HG03039 (cell line): ENCODE data around the gene IER5L.

ENCODE experiments used
- ATAC-seq: cut with Tn5 transposase; IDR thresholded peaks from one replicate; pipeline ENCODE4 v1.9.1; 2021; ENCODE audit warnings: mild to moderate bottlenecking, moderate library complexity; ENCODE audit not compliant: unreplicated experiment

IER5L gene

DNA sequence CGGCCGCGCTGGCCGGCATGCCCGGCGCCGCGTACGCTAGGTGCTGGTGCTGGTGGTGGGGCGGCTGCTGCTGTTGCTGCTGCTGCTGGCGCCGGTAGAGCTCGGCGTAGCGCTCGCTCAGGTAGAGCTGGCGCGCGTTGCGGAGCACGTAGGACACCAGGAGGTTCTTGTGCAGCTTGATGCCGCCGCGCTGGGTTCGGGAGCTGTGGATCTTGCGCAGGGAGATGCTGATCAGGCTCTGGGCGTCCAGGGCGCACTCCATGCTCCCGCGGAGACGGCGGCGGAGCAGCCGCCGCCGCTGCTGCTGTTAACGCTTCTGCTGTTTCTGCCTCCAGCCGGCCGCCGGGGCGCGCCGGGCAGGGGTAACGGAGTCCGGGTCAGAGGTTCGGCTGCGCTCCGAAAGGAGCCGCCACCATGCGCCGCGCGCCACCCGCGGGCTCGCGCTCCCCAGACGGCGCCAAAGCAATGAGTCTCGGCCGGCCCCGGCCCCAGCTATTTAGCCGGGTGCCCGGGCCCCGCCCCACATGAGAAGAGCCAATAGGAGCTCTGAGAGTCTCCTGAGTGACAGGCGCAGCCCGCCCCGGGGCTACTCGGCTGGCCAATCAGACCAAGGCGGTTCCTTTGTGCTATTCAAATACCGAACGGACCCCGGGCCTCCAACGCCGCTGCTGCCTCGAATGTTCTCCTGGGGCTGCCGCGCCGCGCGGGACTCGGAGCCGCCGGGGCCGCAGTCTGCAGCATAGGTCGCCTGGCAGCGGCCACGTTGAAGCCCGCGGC, at the start of gene IER5L:
Gene IER5L, minus strand, starts transcription at position 471 of the 777 bp plus-strand sequence. Its CDS starts 209 bp downstream, at position 262.
- peak; percentile 75 for ATAC-seq

DNA sequence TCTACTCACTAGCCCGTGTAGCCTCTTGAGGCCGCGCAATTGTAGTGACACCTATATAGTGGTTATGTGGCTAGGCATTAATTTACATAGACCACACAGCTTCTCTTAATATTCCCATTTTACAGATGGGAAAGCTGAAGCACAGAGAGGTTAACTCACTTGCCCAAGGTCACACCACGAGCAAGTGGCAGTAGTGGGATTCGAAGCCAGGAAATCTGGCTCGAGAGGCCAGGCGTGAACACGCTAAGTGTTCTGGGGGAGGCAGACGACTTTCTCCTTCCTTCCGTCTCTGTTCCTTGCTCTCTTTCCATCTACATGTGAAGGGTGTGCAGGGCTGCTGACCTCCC, 49.8 kb upstream of the IER5L start:
- no peak for ATAC-seq

- no peak for ATAC-seq
Observed at GRCh38 chr9:129225815-129226214, 47.8 kb upstream of the IER5L start.

- no peak for ATAC-seq
Observed at GRCh38 chr9:129225490-129225778, 47.4 kb upstream of the IER5L start.

DNA sequence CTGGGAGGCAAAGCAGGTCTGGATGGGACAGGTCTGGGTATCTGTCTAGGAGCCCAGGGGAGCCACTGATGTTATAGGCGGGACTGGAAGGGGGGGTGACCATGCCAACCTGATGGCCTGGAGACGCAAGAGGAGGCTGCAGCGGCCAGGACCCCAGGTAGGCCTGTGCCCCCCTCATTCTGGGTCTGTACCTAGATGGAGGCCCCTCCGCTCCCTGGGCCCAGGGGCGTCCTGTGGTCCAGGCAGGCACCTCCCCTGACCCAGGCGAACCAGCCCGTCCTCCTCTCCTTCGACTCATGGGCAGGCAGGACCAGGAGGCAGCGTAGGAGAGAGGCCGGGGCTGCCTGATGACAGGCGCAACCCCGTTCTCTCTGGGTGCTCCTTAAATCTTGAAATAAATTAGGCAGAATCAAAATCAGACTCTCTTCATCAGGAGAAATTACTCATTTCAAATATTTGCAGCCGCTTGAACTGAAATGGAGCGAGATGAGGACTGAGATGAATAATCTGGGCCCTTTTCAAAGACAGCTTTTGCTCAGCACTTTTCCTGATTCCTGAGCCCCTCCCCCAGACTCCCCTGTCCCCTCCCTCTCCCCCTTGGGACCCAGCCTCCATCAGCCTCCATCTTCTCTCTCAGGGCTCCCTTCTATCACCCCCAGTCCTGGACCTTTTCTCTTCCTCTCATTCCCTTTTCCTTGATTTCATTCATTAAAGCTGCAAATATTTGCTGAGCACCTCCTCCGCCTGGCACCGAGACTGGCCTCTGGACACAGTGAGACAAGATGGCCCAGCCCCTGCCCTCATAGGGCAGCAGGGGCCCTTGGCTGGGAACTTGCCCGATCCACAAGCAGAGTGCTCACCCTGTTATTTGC, 46.8 kb upstream of the IER5L start:
- no peak for ATAC-seq

- no peak for ATAC-seq
Observed at GRCh38 chr9:129223551-129224208, 45.6 kb upstream of the IER5L start.

DNA sequence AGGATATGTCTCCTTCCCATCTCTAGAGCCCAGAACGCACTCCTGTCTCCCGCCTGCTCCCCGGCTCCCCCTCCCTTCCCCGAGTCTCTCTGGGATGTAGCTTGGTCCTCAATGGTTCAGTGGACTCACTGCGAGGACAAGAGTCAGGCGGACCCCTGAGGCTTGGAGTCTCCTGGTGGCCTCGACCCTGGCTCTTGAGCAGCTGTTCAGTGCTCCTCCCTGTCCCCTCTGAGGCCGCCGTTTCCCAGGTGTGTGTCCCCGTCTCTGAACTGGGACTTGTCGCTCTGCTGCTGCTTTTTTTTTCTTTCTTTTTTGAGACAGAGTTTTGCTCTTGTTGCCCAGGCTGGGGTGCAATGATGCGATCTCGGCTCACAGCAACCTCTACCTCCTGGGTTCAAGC, 44.8 kb upstream of the IER5L start:
- no peak for ATAC-seq

DNA sequence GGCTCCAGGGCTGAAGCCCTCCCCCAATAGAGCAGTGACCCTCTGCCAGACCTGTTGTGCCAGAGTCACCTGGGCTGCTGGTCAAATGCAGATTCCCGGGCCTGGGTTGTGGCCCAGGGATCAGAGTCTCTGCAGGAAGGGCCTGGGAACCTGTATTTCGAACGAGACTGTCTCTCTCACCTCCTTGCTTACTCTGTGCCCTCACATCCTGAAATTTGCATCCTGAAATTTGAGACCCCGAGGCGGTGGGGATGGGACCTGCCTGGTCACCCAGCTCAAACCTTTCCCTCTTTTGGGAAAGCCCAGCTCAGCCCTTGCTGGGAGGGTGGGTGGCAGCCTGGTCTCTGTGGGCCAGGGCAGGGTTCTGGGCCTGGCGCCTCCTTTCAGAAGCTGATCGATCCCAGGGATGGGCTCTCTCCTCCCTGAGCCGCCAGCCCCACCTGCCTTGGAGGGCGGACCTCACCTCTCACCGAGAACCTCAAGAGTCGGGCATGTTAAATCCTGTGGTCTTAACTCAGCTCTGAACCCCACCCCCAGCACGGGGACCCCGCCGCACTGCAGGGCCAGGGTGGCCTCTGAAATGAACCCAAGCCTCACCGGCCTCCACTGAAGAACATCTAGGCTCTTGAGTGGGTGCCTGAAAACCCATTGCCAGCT, 44.0 kb upstream of the IER5L start:
- ATAC-seq: no peak

GRCh38 chr9:129221233-129221632, 43.2 kb upstream of the IER5L start:
- no peak for ATAC-seq

DNA sequence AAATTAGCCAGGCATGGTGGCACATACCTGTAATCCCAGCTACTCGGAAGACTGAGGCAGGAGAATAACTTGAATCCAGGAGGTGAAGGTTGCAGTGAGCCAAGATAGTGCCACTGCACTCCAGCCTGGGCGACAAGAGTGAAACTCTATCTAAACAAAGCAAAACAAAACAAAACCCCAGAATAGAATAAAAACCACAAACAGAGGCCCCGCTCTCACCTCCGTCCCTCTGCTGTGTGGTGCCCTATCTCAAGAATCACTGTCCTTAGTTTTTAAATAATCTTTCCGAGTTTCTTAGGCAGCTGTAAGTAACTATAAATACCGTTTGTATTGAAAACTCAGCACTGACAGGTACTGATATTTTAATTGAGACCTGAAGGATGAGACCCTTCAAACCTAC, 42.7 kb upstream of the IER5L start:
- ATAC-seq: no peak

- no peak for ATAC-seq
Observed at GRCh38 chr9:129218918-129219317, 40.9 kb upstream of the IER5L start.

GRCh38 chr9:129218272-129218625, 40.2 kb upstream of the IER5L start:
- ATAC-seq: no peak

- no peak for ATAC-seq
Observed at GRCh38 chr9:129213551-129213950, 35.5 kb upstream of the IER5L start.

DNA sequence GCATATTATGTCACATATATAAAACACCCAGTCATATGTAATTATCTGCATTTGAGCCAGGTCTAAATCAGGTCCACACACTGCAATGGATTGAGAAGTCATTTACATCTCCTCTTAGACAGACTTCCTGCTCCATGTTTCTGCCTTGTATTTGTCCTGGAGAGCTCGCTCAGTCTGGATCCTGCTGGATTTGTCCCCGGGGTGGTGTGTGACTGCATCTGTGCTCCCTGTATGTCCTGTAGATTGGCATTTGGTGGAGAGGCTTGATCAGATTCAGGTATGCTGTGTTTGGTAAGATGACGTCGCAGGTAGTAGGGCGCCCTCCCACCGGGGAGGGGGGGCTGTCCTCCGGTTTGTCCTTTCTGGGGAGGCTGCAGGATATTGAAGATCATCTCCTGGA, 33.6 kb upstream of the IER5L start:
- no peak for ATAC-seq

GRCh38 chr9:129210125-129210524, 32.1 kb upstream of the IER5L start:
- ATAC-seq: no peak

DNA sequence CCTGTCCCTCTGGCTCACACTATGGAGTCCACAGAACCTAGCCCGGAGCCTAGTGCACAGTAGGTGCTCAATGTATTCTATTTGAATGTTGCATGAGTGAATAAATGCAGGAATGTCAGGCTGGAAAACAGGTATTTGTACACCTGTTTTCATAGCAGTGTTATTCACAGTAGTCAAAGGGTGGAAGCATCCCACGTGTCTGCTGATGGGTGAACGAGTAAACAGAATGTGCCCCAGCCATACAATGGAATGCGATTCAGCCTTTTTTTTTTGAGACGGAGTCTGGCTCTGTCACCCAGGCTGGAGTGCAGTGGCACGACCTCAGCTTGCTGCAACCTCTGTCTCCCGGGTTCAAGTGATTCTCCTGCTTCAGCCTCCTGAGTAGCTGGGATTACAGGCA, 31.5 kb upstream of the IER5L start:
- ATAC-seq: no peak

DNA sequence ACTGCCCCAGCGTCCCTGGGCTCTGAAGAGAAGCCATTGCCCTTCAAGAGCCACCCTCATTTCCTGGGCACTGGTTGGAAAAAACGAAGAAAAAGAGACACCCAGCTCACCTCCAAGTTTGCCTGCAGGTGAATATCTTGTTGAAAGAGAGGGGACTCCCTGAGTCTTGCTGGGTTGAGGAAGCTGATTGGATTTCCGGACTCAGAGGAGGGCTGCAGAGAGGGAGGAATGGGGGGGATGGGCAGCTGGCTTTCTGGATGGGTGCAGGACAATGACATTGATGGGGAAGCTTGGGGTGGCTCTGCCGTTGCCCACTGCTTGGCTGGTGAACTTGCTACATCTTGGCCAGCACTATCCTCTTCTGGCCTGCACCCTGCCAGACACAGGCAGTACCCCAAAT, 31.0 kb upstream of the IER5L start:
- ATAC-seq: no peak

DNA sequence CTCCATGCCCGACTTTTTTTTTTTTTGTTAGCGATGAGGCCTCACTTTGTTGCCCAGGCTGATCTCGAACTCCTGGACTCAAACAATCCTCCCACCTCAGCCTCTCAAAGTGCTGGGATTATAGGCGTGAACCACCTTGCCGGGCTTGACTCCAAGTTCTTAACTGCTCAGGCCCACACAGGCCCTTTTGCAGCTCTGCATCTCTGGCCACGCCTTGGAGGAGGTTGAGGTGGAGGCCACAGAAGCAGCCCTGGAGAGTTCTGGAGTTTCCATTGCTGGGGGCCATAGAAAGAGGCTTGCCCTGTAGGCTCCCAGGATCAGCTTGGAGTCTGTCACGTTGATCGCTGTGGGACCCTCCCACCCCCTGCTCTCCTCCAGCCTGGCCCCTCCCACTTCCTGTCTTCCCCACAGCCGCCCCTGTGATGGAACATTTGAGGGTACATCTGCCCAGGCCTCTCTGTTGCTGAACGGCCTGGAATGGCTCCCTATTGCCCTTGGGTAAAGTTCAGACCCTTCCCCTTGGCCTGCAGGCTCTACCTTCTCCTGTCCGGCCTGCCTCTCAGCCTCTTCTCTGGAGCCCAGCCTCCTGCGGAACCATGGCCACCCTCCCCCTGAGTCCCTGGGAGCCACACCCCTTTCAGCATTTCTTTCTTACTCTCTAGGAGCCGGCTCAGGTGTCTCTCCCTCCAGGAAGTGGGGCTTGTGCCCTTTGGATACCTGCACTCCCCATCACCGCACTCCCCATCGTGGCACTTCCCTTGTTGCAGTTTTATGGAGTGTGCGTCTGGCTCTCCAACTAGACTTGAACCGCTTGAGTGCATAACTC, 30.4 kb upstream of the IER5L start:
- ATAC-seq: no peak

GRCh38 chr9:129206905-129207304, 28.8 kb upstream of the IER5L start:
- no peak for ATAC-seq

GRCh38 chr9:129206401-129206800, 28.3 kb upstream of the IER5L start:
- no peak for ATAC-seq

DNA sequence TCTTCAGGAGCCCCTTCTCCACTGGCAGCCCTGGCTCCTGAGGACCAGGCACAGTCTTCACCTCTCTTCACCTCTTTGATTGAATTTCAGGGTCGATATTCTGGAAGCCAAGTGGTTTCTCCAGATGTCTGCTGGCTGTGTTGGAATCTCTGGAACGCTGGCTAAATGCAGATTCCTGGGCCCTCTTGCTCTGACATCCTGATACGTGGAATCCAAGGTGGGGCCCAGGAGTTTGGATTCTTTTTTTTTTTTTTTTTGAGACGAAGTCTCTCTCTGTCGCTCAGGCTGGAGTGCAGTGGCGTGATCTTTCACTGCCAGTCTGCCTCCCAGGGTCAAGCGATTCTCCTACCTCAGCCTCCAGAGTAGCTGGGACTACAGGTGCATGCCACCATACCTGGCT, 26.8 kb upstream of the IER5L start:
- no peak for ATAC-seq
